GM12874 (cell line): ENCODE measurements around the gene FARS2.

Experiments
- TF ChIP-seq, protein P1 (sequence below): IDR thresholded peaks from 2 replicates; pipeline ENCODE4 v1.5.1; 2011; ENCODE audit warnings: low read depth, mild to moderate bottlenecking, control low read depth, low read length, moderate library complexity; ENCODE audit not compliant: insufficient read depth

Gene FARS2

DNA sequence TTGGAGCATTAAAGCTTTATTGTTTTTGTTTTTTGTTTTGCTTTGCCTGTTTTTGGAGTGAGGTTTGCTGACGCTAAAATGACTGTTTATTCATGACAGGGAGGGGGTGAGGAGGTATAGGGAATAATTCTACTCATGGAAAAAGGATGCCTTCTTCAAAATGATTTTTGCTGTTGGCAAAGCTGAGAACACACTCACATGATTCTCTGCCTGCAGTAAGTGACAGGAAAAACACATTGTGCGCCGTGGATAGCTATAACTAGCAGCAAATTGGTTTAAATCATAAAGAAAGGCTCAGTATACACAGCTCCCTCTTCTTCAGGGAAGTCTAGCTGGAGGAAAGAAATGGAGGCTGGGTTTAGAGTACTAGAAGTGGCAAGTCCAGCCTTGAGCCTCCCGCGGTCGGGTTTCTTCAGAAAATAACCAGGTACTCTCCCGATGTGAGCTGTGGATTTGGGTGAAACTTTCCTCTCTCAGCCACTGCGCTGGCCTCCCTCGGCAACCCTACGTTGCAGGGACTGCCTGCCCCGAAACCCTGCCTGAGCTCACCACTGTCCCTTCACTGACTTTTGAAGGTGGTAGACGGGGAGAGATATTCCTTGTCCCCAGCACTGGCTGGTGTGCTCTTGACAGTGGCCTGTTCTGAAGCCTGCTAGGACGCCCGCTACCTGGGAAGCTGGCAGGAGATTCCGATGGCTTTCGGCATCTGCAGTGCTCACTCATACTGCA lies 467.2 kb downstream of the FARS2 start:
- TF ChIP-seq, protein P1, sequence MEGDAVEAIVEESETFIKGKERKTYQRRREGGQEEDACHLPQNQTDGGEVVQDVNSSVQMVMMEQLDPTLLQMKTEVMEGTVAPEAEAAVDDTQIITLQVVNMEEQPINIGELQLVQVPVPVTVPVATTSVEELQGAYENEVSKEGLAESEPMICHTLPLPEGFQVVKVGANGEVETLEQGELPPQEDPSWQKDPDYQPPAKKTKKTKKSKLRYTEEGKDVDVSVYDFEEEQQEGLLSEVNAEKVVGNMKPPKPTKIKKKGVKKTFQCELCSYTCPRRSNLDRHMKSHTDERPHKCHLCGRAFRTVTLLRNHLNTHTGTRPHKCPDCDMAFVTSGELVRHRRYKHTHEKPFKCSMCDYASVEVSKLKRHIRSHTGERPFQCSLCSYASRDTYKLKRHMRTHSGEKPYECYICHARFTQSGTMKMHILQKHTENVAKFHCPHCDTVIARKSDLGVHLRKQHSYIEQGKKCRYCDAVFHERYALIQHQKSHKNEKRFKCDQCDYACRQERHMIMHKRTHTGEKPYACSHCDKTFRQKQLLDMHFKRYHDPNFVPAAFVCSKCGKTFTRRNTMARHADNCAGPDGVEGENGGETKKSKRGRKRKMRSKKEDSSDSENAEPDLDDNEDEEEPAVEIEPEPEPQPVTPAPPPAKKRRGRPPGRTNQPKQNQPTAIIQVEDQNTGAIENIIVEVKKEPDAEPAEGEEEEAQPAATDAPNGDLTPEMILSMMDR = no peak

- TF ChIP-seq, protein P1 = no peak
Observed at GRCh38 chr6:5729080-5729434, 467.7 kb downstream of the FARS2 start.

GRCh38 chr6:5729813-5730517 lies 468.7 kb downstream of the FARS2 start:
- TF ChIP-seq, protein P1 = no peak

- TF ChIP-seq, protein P1 = no peak
Observed at GRCh38 chr6:5730585-5731263, 469.4 kb downstream of the FARS2 start.

- TF ChIP-seq, protein P1 = no peak
Observed at GRCh38 chr6:5731435-5731834, 470.1 kb downstream of the FARS2 start.

DNA sequence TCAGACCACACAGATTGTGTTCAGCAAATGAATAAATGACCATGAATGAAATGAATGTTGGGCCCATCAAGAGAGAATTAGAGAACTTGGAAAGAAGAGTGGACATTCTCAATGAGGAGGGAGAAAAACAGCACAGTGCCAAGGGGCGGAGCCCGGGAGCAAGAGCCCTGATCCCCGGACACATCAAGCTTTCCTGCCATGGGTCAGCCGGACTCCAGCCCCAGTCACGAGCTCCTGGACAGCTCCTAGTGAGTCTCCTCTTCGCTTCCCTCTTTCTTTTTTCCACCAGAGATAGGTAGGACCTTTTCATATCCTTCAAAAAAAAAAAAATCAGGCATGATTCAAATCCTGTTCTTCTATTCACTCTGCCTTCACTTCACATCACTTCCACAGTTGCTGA lies 471.2 kb downstream of the FARS2 start:
- TF ChIP-seq, protein P1 = no peak

DNA sequence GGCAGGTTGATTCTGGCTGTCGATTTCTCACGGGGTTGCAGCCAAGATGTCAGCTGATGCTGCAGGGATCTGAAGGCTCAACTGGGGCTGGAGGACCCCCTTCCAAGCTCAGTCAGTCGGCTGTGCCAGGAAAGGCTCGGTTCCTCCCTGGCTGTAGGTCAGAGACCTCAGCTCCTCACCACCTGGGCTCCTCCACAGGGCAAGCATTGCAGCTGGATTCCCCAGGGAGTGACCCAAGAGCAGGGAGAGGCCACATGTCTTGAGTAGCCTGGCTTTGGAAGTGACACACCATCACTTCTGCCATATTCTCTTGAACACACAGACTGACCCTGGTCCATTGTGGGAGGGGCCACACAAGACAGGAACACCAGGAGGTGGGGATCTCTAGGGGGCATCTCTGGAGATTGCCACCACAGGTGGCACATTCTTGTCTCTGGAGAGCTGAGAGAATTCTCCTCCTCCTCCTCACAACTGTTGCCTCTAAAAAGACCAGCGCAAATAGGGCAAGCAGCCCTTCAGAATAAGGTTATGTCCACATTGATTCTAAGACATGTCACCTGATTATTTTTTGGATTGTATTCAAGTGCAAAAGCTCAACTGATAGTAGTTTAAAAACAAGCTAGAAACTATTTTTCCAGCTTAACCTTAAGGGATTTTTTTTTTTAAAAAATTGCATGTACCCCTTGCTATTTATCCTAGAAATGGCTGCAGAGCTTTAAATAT lies 474.9 kb downstream of the FARS2 start:
- TF ChIP-seq, protein P1 = no peak
